Type B pancreatic cell (in vitro differentiated cells): ENCODE measurements around the gene FAT1. TPM values are rescaled to one million over a fixed set of nuclear protein-coding genes. Genes with fewer than 3 reads are reported as not detected.

Source experiments
- DNase-seq: peaks from one replicate; pipeline ENCODE4 v3.0.0; 2021; ENCODE audit warnings: mixed read lengths; ENCODE audit not compliant: unreplicated experiment; ENCODE audit errors: extremely low spot score
- H3K27ac Mint-ChIP-seq: 2 replicates; pipeline ENCODE4 v1.8.0; 2021; ENCODE audit warnings: mild to moderate bottlenecking, mixed read lengths
- H3K27me3 Mint-ChIP-seq: 2 replicates; pipeline ENCODE4 v1.8.0; 2021; ENCODE audit warnings: mixed read lengths
- H3K36me3 Mint-ChIP-seq: 2 replicates; pipeline ENCODE4 v1.8.0; 2021; ENCODE audit warnings: mixed read lengths
- H3K4me1 Mint-ChIP-seq: one replicate; pipeline ENCODE4 v1.8.0; 2021; ENCODE audit warnings: mixed read lengths; ENCODE audit not compliant: unreplicated experiment
- H3K4me3 Mint-ChIP-seq: 2 replicates; pipeline ENCODE4 v1.8.0; 2021; ENCODE audit warnings: mild to moderate bottlenecking, mixed read lengths
- H3K9me3 Mint-ChIP-seq: 2 replicates; pipeline ENCODE4 v1.8.0; 2021; ENCODE audit warnings: mixed read lengths
- CTCF ChIP-seq: fragments of 200-600 bp; sonication (generic); conservative IDR thresholded peaks from 2 replicates; pipeline ENCODE4 v1.5.0; 2021; ENCODE audit warnings: antibody characterized with exemption, mild to moderate bottlenecking
- total RNA-seq: library from RNA; stranded (reverse); gene quantifications from 2 replicates; pipeline ENCODE4 v1.2.1, GENCODE V29; 2021; ENCODE audit warnings: low replicate concordance

The FAT1 gene
- total RNA-seq, 1 donor from 2014 or later, result 197 TPM

- Mint-ChIP-seq H3K4me1 (peaks cover 14% of the 10 kb centered on the region), H3K4me3 (no peak overlapping the region), H3K36me3 (no peaks in the 10 kb centered on the region), H3K27me3 (peaks cover 71% of the 10 kb centered on the region), H3K9me3 (no peaks in the 10 kb centered on the region), H3K27ac (no peak overlapping the region)
- no peak for TF ChIP-seq CTCF
- no peak for DNase-seq
Observed at GRCh38 chr4:186553717-186554116, 169.9 kb downstream of the FAT1 start.

GRCh38 chr4:186551849-186552248 lies 171.8 kb downstream of the FAT1 start:
- Mint-ChIP-seq H3K27ac (no peak overlapping the region), H3K27me3 (peaks cover 55% of the 10 kb centered on the region), H3K36me3 (no peaks in the 10 kb centered on the region), H3K4me1 (peaks cover 10% of the 10 kb centered on the region), H3K9me3 (no peaks in the 10 kb centered on the region), H3K4me3 (no peak overlapping the region)
- DNase-seq, result no peak
- TF ChIP-seq CTCF, result no peak

- Mint-ChIP-seq H3K9me3 (no peaks in the 10 kb centered on the region), H3K27me3 (peaks cover 8% of the 10 kb centered on the region), H3K4me1 (no peaks in the 10 kb centered on the region), H3K27ac (no peak overlapping the region), H3K36me3 (no peaks in the 10 kb centered on the region), H3K4me3 (no peak overlapping the region)
- no peak for TF ChIP-seq CTCF
- no peak for DNase-seq
Observed at GRCh38 chr4:186545436-186545835, 178.2 kb downstream of the FAT1 start.

GRCh38 chr4:186543206-186543605 lies 180.4 kb downstream of the FAT1 start:
- H3K36me3 Mint-ChIP-seq, result no peaks in the 10 kb centered on the region
- no peaks in the 10 kb centered on the region for H3K4me1 Mint-ChIP-seq
- no peaks in the 10 kb centered on the region for H3K9me3 Mint-ChIP-seq
- no peak for DNase-seq
- H3K4me3 Mint-ChIP-seq, result no peak overlapping the region
- H3K27me3 Mint-ChIP-seq, result peaks cover 4% of the 10 kb centered on the region
- no peak overlapping the region for H3K27ac Mint-ChIP-seq
- TF ChIP-seq CTCF, result no peak

- no peaks in the 10 kb centered on the region for H3K4me1 Mint-ChIP-seq
- no peak overlapping the region for H3K27ac Mint-ChIP-seq
- no peak for DNase-seq
- H3K36me3 Mint-ChIP-seq, result no peaks in the 10 kb centered on the region
- no peak overlapping the region for H3K4me3 Mint-ChIP-seq
- H3K9me3 Mint-ChIP-seq, result no peaks in the 10 kb centered on the region
- peaks cover 6% of the 10 kb centered on the region for H3K27me3 Mint-ChIP-seq
- TF ChIP-seq CTCF, result no peak
Observed at GRCh38 chr4:186541801-186542200, 181.9 kb downstream of the FAT1 start.
